GM12878 (cell line): Measurements from ENCODE around the gene ILKAP. TPM values are rescaled to one million over a fixed set of nuclear protein-coding genes. Genes with fewer than 3 reads are reported as not detected.

Experiments
- ATAC-seq: fragments of 200-7000 bp; cut with Tn5 transposase; 3 replicates; pipeline ENCODE4 v1.9.1; 2020; ENCODE audit warnings: mild to moderate bottlenecking, moderate library complexity
- BruUV-seq: library from RNA; stranded (reverse); fragments of 400-500 nt; replicated peaks from 2 replicates; lab custom pipeline; 2021; lab: Mats Ljungman, UMichigan
- CTCF ChIA-PET: fragments of 300-600 bp; sonication (Branson Sonifier 250); formaldehyde crosslinking; extraction: SDS; loops from one replicate; lab custom pipeline; 2021; ENCODE audit warnings: inconsistent platforms; lab: Yijun Ruan, JAX
- POLR2A ChIA-PET: fragments of 350-600 bp; formaldehyde crosslinking; extraction: SDS; loops from one replicate; lab custom pipeline; 2021; ENCODE audit warnings: inconsistent platforms; lab: Charles Lee
- RAD21 ChIA-PET: fragments of 300-600 bp; sonication (Branson Sonifier 250); formaldehyde crosslinking; loops from one replicate; lab custom pipeline; 2023; ENCODE audit warnings: antibody characterized with exemption; ENCODE audit not compliant: unreplicated experiment; lab: Charles Lee
- SMC1A ChIA-PET: fragments of 300-600 bp; sonication (Branson Sonifier 250); formaldehyde crosslinking; loops from one replicate; lab custom pipeline; 2023; ENCODE audit not compliant: unreplicated experiment, uncharacterized antibody; lab: Charles Lee
- DNase-seq: peaks from one replicate; pipeline ENCODE4 v3.0.0-alpha.2; 2011; ENCODE audit warnings: low read depth, low spot score
- FAIRE-seq: peaks from 3 replicates; lab custom pipeline; 2011; peaks lifted over from hg19 to GRCh38; lab: Jason Lieb, UNC
- H2AFZ ChIP-seq: 2 replicates; pipeline ENCODE4 v1.6.0; 2011; ENCODE audit warnings: low read depth, low read length, control low read depth; ENCODE audit not compliant: control insufficient read depth
- H3K27ac ChIP-seq: 2 replicates; pipeline ENCODE4 v1.5.1; 2011; ENCODE audit warnings: control low read depth; ENCODE audit not compliant: control insufficient read depth, insufficient read depth
- H3K27me3 ChIP-seq, 2 experiments: replicated peaks in 1 of 2; 2 replicates each; pipeline versions ENCODE4 v1.6.0 to v1.6.1; 2011; ENCODE audit warnings: low read length in 1 of 2; ENCODE audit not compliant: control insufficient read depth in 2 of 2, insufficient read depth in 2 of 2
- H3K36me3 ChIP-seq, 2 experiments: 2 replicates each; pipeline ENCODE4 v1.5.1; 2011; ENCODE audit warnings: low read length in 1 of 2; ENCODE audit not compliant: control insufficient read depth in 2 of 2, insufficient read depth in 2 of 2
- H3K4me1 ChIP-seq: 2 replicates; pipeline ENCODE4 v1.6.1; 2011; ENCODE audit warnings: mild to moderate bottlenecking, low read length, moderate library complexity, mixed read lengths; ENCODE audit not compliant: control insufficient read depth, insufficient read depth
- H3K4me2 ChIP-seq: 2 replicates; pipeline ENCODE4 v1.6.0; 2011; ENCODE audit warnings: control low read depth; ENCODE audit not compliant: control insufficient read depth, insufficient read depth
- H3K4me3 ChIP-seq: fragments of 200-600 bp; sonication (generic); 2 replicates; pipeline ENCODE4 v1.5.1; 2016
- H3K79me2 ChIP-seq: 2 replicates; pipeline ENCODE4 v1.6.0; 2011; ENCODE audit warnings: low read length; ENCODE audit not compliant: control insufficient read depth, insufficient read depth
- H3K9ac ChIP-seq: 2 replicates; pipeline ENCODE4 v1.8.0; 2011; ENCODE audit warnings: low read length, control low read depth, mixed read lengths; ENCODE audit not compliant: control insufficient read depth, insufficient read depth
- H3K9me3 ChIP-seq: replicated peaks from 3 replicates; pipeline ENCODE4 v1.5.1; 2011; ENCODE audit warnings: mild to moderate bottlenecking, low read length; ENCODE audit not compliant: control insufficient read depth, insufficient read depth
- H4K20me1 ChIP-seq: 2 replicates; pipeline ENCODE4 v1.6.0; 2011; ENCODE audit not compliant: control insufficient read depth, insufficient read depth
- BRCA1 ChIP-seq: IDR thresholded peaks from 2 replicates; pipeline ENCODE4 v1.6.1; 2011; ENCODE audit warnings: low read depth, low read length, improper control_type of control experiment
- CHD4 ChIP-seq: fragments of 200-600 bp; sonication (generic); IDR thresholded peaks from 2 replicates; pipeline ENCODE4 v1.6.1; 2016; ENCODE audit warnings: mild to moderate bottlenecking
- DPF2 ChIP-seq: fragments of 450-650 bp; IDR thresholded peaks from 2 replicates; pipeline ENCODE4 v1.6.1; 2017; ENCODE audit warnings: mild to moderate bottlenecking
- EP300 ChIP-seq, 2 experiments: fragments of 150-350 bp in 1 of 2; IDR thresholded peaks; 2 replicates each; pipeline ENCODE4 v1.6.1; 2011 to 2012; ENCODE audit warnings: low read depth in 2 of 2, low read length in 2 of 2, borderline replicate concordance in 1 of 2, improper control_type of control experiment in 1 of 2, inconsistent platforms in 1 of 2; ENCODE audit not compliant: control insufficient read depth in 1 of 2
- ESRRA ChIP-seq: IDR thresholded peaks from 2 replicates; pipeline ENCODE4 v1.6.1; 2012; ENCODE audit warnings: mild to moderate bottlenecking, low read length, improper control_type of control experiment
- GATAD2B ChIP-seq: fragments of 450-650 bp; conservative IDR thresholded peaks from 2 replicates; pipeline ENCODE4 v1.6.1; 2017; ENCODE audit warnings: low read depth, mild to moderate bottlenecking, moderate library complexity
- KAT2A ChIP-seq: conservative IDR thresholded peaks from 2 replicates; pipeline ENCODE4 v1.6.1; 2011; ENCODE audit warnings: low read depth, low read length; ENCODE audit not compliant: control insufficient read depth
- MYB ChIP-seq: fragments of 150-350 bp; IDR thresholded peaks from 2 replicates; pipeline ENCODE4 v1.6.1; 2014; ENCODE audit warnings: mild to moderate bottlenecking, low read depth, low read length, borderline replicate concordance
- NFIC ChIP-seq: IDR thresholded peaks from 2 replicates; pipeline ENCODE4 v1.6.1; 2012; ENCODE audit warnings: low read depth, mild to moderate bottlenecking, inconsistent platforms, low read length, moderate library complexity
- NFYB ChIP-seq: IDR thresholded peaks from 2 replicates; pipeline ENCODE4 v1.6.1; 2011; ENCODE audit warnings: low read depth, mild to moderate bottlenecking, low read length, improper control_type of control experiment, moderate library complexity; ENCODE audit not compliant: insufficient read depth
- PAX8 ChIP-seq: fragments of 450-650 bp; IDR thresholded peaks from 2 replicates; pipeline ENCODE4 v1.6.1; 2017; ENCODE audit warnings: mild to moderate bottlenecking, moderate library complexity
- REST ChIP-seq: IDR thresholded peaks from 2 replicates; pipeline ENCODE4 v1.6.1; 2012; ENCODE audit warnings: mild to moderate bottlenecking, low read depth, low read length
- SMC3 ChIP-seq: IDR thresholded peaks from 2 replicates; pipeline ENCODE4 v1.6.1; 2011; ENCODE audit warnings: low read length, improper control_type of control experiment, borderline replicate concordance
- SPI1 ChIP-seq: IDR thresholded peaks from 2 replicates; pipeline ENCODE4 v1.6.1; 2011; ENCODE audit warnings: low read depth, mild to moderate bottlenecking, low read length, moderate library complexity, borderline replicate concordance; ENCODE audit not compliant: insufficient read depth
- SREBF1 ChIP-seq: IDR thresholded peaks from 2 replicates; pipeline ENCODE4 v1.6.1; 2012; ENCODE audit warnings: mild to moderate bottlenecking, low read length
- SUZ12 ChIP-seq: fragments of 200-600 bp; sonication (generic); IDR thresholded peaks from one replicate; pipeline ENCODE4 v1.6.1; 2018; ENCODE audit warnings: antibody characterized with exemption, mild to moderate bottlenecking; ENCODE audit not compliant: unreplicated experiment
- TCF3 ChIP-seq: IDR thresholded peaks from 2 replicates; pipeline ENCODE4 v1.6.1; 2012; ENCODE audit warnings: low read depth, mild to moderate bottlenecking, low read length, borderline replicate concordance; ENCODE audit not compliant: insufficient read depth
- YBX1 ChIP-seq: fragments of 450-650 bp; IDR thresholded peaks from 2 replicates; pipeline ENCODE4 v1.6.1; 2016; ENCODE audit warnings: antibody characterized with exemption
- WGBS: methylation state at CpG from one replicate; pipeline ENCODE4 v1.1.6; 2016; ENCODE audit warnings: low lambda C conversion rate; ENCODE audit not compliant: insufficient replicate concordance, insufficient coverage; ENCODE audit errors: missing lambda C conversion rate; 5-methylcytosine and 5-hydroxymethylcytosine counted together
- in situ Hi-C: fragments of 300-500 bp; cut with MboI; formaldehyde crosslinking; loops from 9 replicates; pipeline ENCODE4 v1.14.3; 2018; ENCODE audit warnings: mixed read lengths
- intact Hi-C: fragments of 100-400 bp; cut with micrococcal nuclease; formaldehyde crosslinking; loops from one replicate; pipeline ENCODE4 v1.14.2; 2022; ENCODE audit not compliant: unreplicated experiment
- polyA plus RNA-seq, 11 experiments: library from polyadenylated mRNA; depleted of rRNA in 4 of 11; unstranded in 6 of 11; stranded (reverse) in 5 of 11; fragments of >200 nt; fragmentation: Nextera tagmentation in 4 of 11; fragmentation: Illumina TruSeq in 1 of 11; extraction: Ambion mirVana in 4 of 11; extraction: Trizol in 1 of 11; gene quantifications; 1 replicate in 1 of 11; 2 replicates in 10 of 11; pipeline versions ENCODE4 v1.2.1 to v1.2.3, GENCODE V29; 2011 to 2016; ENCODE audit warnings: inconsistent platforms in 2 of 11, missing spikeins in 2 of 11, low read depth in 1 of 11
- total RNA-seq, 4 experiments: library from RNA; depleted of rRNA in 3 of 4; stranded (reverse); fragments of >200 nt in 3 of 4; fragmentation: Illumina TruSeq in 1 of 4; extraction: Trizol in 1 of 4; gene quantifications; 2 replicates each; pipeline versions ENCODE4 v1.2.1 to v1.2.3, GENCODE V29; 2013 to 2021
- TF ChIP-seq, protein P1 (sequence below), 3 experiments: IDR thresholded peaks in 2 of 3; conservative IDR thresholded peaks in 1 of 3; 2 replicates each; pipeline ENCODE4 v1.5.1; 2011; ENCODE audit warnings: low read depth in 3 of 3, low read length in 3 of 3, mild to moderate bottlenecking in 3 of 3, control low read depth in 2 of 3, moderate library complexity in 2 of 3, inconsistent platforms in 1 of 3, mixed read lengths in 1 of 3; ENCODE audit not compliant: control insufficient read depth in 2 of 3, insufficient read depth in 1 of 3; ENCODE audit errors: extremely low read depth in 1 of 3

ILKAP gene
- total and polyA plus RNA-seq, 10 of the 15 experiments (the other 5 are each of a cell fraction or from before 2014, with no cell fraction given): 4.2 to 65.3 (median 37.3) TPM

GRCh38 chr2:238227587-238228032, 24.1 kb upstream of the ILKAP start:
- no peaks in the 10 kb centered on the region for H3K79me2 ChIP-seq
- H3K4me3 ChIP-seq: no peak overlapping the region
- ChIA-PET SMC1A (no interaction called here), CTCF (no interaction called here), RAD21 (no interaction called here), POLR2A (no interaction called here)
- H3K9ac ChIP-seq: no peak overlapping the region
- peaks cover 2 to 3% of the 10 kb centered on the region in 2 experiments for H3K27me3 ChIP-seq
- in situ Hi-C loops: no loop called here
- no peaks in the 10 kb centered on the region for H3K36me3 ChIP-seq
- H2AFZ ChIP-seq: no peak overlapping the region
- no peak overlapping the region for H3K4me2 ChIP-seq
- no peak for DNase-seq
- intact Hi-C loops: no loop called here
- no peaks in the 10 kb centered on the region; the same call in 2 of the 3 replicates for H3K9me3 ChIP-seq
- no peak for ATAC-seq
- no TSS peak for BruUV-seq
- H3K4me1 ChIP-seq: no peaks in the 10 kb centered on the region; the same call in 1 of the 2 replicates
- no peak for FAIRE-seq
- WGBS: 67% methylated on average over 11 of the region's 11 CpGs
- H3K27ac ChIP-seq: no peak overlapping the region
- H4K20me1 ChIP-seq: no peaks in the 10 kb centered on the region
- TF ChIP-seq SREBF1: no peak
- TF ChIP-seq SMC3: no peak
- TF ChIP-seq KAT2A: no peak
- no peak for TF ChIP-seq EP300 (IDR thresholded peaks at IDR 0.05; ENCODE audit: borderline replicate concordance in 1 of 2, control insufficient read depth in 1 of 2, low read depth in 2 of 2, low read length in 2 of 2)
- no peak for TF ChIP-seq NFIC
- TF ChIP-seq TCF3: no peak
- no peak for TF ChIP-seq PAX8
- no peak for TF ChIP-seq DPF2
- no peak for TF ChIP-seq MYB
- TF ChIP-seq SPI1: no peak
- no peak for TF ChIP-seq CHD4
- TF ChIP-seq SUZ12: no peak
- TF ChIP-seq NFYB: no peak
- no peak for TF ChIP-seq ESRRA
- TF ChIP-seq GATAD2B: no peak
- TF ChIP-seq BRCA1: no peak
- TF ChIP-seq REST: no peak
- no peak for TF ChIP-seq YBX1
- TF ChIP-seq, protein P1, sequence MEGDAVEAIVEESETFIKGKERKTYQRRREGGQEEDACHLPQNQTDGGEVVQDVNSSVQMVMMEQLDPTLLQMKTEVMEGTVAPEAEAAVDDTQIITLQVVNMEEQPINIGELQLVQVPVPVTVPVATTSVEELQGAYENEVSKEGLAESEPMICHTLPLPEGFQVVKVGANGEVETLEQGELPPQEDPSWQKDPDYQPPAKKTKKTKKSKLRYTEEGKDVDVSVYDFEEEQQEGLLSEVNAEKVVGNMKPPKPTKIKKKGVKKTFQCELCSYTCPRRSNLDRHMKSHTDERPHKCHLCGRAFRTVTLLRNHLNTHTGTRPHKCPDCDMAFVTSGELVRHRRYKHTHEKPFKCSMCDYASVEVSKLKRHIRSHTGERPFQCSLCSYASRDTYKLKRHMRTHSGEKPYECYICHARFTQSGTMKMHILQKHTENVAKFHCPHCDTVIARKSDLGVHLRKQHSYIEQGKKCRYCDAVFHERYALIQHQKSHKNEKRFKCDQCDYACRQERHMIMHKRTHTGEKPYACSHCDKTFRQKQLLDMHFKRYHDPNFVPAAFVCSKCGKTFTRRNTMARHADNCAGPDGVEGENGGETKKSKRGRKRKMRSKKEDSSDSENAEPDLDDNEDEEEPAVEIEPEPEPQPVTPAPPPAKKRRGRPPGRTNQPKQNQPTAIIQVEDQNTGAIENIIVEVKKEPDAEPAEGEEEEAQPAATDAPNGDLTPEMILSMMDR (IDR thresholded peaks at IDR 0.05 in 2 of 3, conservative IDR thresholded peaks at IDR 0.05 in 1 of 3; ENCODE audit: control insufficient read depth in 2 of 3, extremely low read depth in 1 of 3, insufficient read depth in 1 of 3, low read depth in 3 of 3, low read length in 3 of 3): no peak
